Endothelial cell of hepatic sinusoid (primary cell): ENCODE data around the gene AFF1.

ENCODE experiments used
- in situ Hi-C: cut with HindIII; loops from 2 replicates; pipeline ENCODE4 v1.10.0; 2017; ENCODE audit warnings: low sequenced_read_pairs

The AFF1 gene

GRCh38 chr4:86918539-86919072, 16.2 kb upstream of the AFF1 start:
- in situ Hi-C loops = no loop called here

- in situ Hi-C loops = loop anchor here (5.0 kb wide), 2 partner anchors 93 to 188 kb away; no protein-coding TSS in a partner anchor
Measured at GRCh38 chr4:86919561-86920223, 15.1 kb upstream of the AFF1 start.

- in situ Hi-C loops = loop anchor here (5.0 kb wide), 2 partner anchors 91 to 186 kb away; no protein-coding TSS in a partner anchor
Measured at GRCh38 chr4:86921608-86922252, 13.1 kb upstream of the AFF1 start.

GRCh38 chr4:86924811-86925210, 10.0 kb upstream of the AFF1 start:
- in situ Hi-C loops = loop anchor here (5.0 kb wide), 2 partner anchors 87 to 182 kb away; no protein-coding TSS in a partner anchor

GRCh38 chr4:86926435-86927086, 8.2 kb upstream of the AFF1 start:
- in situ Hi-C loops = no loop called here

- in situ Hi-C loops = no loop called here
Measured at GRCh38 chr4:86927843-86928395, 6.9 kb upstream of the AFF1 start.

GRCh38 chr4:86928400-86929255, 6.2 kb upstream of the AFF1 start:
- in situ Hi-C loops = no loop called here

- in situ Hi-C loops = no loop called here
Measured at GRCh38 chr4:86934147-86934770, 552 bp upstream of the AFF1 start.

GRCh38 chr4:86935566-86935852, 698 bp downstream of the AFF1 start:
- in situ Hi-C loops = no loop called here

GRCh38 chr4:86935853-86936733, 1.3 kb downstream of the AFF1 start:
- in situ Hi-C loops = no loop called here

GRCh38 chr4:86938771-86939520, 4.1 kb downstream of the AFF1 start:
- in situ Hi-C loops = no loop called here

GRCh38 chr4:86939729-86940575, 5.1 kb downstream of the AFF1 start:
- in situ Hi-C loops = no loop called here

GRCh38 chr4:86940920-86941460, 6.2 kb downstream of the AFF1 start:
- in situ Hi-C loops = no loop called here

GRCh38 chr4:86942185-86942666, 7.4 kb downstream of the AFF1 start:
- in situ Hi-C loops = no loop called here

GRCh38 chr4:86944964-86945781, 10.4 kb downstream of the AFF1 start:
- in situ Hi-C loops = no loop called here

- in situ Hi-C loops = no loop called here
Measured at GRCh38 chr4:86946868-86947500, 12.2 kb downstream of the AFF1 start.
